Measurements from ENCODE around the gene VDAC1. TPM values are rescaled to one million over a fixed set of nuclear protein-coding genes. Genes with fewer than 3 reads are reported as not detected.

Gene VDAC1, protein sequence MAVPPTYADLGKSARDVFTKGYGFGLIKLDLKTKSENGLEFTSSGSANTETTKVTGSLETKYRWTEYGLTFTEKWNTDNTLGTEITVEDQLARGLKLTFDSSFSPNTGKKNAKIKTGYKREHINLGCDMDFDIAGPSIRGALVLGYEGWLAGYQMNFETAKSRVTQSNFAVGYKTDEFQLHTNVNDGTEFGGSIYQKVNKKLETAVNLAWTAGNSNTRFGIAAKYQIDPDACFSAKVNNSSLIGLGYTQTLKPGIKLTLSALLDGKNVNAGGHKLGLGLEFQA
- total RNA-seq (2012; rRNA removed): 462 and 516 TPM in 2 replicates

DNA sequence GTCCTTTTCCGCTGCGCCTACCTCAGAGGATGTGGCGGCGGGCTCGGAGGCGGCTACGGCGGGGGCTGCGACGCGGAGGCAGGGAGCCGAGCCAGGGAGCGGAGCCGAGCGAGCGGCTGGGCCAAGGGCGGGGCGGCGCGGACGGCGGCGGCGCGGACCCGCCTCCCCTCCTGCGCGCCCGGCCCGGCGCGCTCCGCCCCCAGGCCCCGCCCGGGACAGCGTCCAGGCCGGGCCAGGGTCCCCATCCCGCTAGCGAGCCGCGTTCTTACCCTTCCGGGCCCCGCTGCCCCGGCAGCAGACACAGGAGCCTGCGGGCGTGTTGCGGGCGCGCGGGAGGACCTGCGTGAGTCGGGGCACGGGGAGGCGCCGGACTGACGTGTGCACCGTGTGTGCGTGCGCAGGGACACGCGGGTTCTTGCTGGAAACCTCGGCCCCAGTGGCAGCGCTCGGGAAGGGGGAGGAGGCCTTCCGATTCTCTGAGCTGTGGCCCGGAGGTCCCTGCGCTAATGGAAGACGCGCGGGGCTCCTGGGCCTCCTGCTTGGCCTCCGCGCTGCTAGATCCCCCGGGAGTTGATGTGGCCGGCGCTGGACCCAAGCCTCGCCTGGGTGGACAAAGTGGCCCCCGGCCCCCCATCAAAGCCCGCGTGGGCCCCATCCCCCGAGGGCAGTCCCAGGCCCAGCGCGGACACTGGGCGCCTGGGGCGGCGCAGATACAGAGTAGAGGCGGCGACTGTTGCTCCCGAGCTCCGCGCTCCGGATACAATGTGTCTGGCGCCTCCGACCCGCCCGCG is at the start of gene VDAC1:
TSS of gene VDAC1 (minus strand) at position 350 of the 791 bp plus-strand sequence. CDS start 11,963 bp downstream, outside the sequence.
- Histone ChIP-seq H3K4me3 (ENCODE audit: low read length) (peak within 1 kb of the TSS; percentile 78), H3K27me3 (ENCODE audit: control insufficient read depth, insufficient read depth, low read length) (no peaks in the 10 kb centered on the region), H3K9me3 (replicated peaks; ENCODE audit: low read length) (no peaks in the 10 kb centered on the region), H3K4me1 (ENCODE audit: control insufficient read depth, insufficient read depth, low read length) (peaks cover 31% of the 10 kb centered on the region), H3K36me3 (ENCODE audit: insufficient read depth, low read length) (peaks cover 14% of the 10 kb centered on the region), H3K9ac (ENCODE audit: low read depth, low read length) (peak within 1 kb of the TSS; percentile 99), H3K4me2 (ENCODE audit: low read length) (peak within 1 kb of the TSS; percentile 86)

DNA sequence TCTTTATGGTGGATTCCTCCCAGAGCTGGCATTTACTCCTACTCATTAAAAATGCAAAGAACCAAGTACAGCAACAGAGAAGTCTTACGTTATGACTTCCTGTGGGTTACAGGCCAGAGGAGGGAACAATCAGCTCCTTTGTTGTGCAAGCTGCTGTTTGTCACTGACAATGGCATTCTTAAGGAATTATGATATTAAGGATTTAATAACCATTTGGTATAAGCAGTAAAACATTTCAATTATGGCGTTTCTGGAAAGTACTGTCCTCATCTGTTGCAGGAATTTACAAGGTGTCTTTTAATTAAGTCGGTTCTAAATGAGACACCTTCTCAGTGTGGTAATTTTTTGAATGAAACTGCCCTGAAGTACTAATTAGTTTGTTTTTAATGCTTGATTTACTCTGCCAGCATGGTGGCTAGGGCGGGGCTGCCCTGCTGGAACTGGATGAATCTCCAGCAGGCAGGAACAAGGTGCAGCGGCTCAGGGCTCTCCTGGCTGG is 49.1 kb upstream of the VDAC1 start:
- Histone ChIP-seq H3K4me1 (ENCODE audit: control insufficient read depth, insufficient read depth, low read length) (peaks cover 6% of the 10 kb centered on the region), H3K9ac (ENCODE audit: low read depth, low read length) (no peak overlapping the region), H3K9me3 (replicated peaks; ENCODE audit: low read length) (no peaks in the 10 kb centered on the region), H3K4me3 (ENCODE audit: low read length) (no peak overlapping the region), H3K4me2 (ENCODE audit: low read length) (no peak overlapping the region), H3K36me3 (ENCODE audit: insufficient read depth, low read length) (no peaks in the 10 kb centered on the region), H3K27me3 (ENCODE audit: control insufficient read depth, insufficient read depth, low read length) (no peaks in the 10 kb centered on the region)

DNA sequence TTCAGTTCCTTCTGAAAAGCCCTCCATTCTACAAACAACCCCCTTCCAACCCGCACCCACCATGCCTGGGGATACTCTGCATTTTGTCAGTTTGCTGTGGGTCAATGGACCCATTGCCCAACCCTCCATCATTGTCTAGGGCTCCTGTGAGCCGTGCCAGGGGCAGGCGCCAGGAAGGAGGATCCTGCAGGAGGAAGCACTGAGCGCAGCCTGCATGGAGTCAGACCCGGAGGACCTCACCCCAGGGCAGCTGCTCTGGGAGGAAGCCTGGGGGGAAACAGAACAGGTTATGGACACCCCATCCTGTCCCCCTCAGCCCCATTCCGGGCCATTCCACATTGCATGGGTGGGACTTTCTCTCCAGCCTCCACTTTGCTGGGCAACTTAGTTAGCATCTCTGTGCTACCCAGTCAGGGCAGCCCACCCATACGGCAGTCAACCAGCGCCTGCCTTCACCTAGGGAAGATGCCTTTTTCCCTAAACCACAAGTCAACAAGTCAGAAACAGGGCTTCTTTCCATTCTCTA is 48.6 kb upstream of the VDAC1 start:
- no peaks in the 10 kb centered on the region for H3K9me3 ChIP-seq (replicated peaks; ENCODE audit: low read length)
- H3K4me3 ChIP-seq (ENCODE audit: low read length): no peak overlapping the region
- no peaks in the 10 kb centered on the region for H3K36me3 ChIP-seq (ENCODE audit: insufficient read depth, low read length)
- H3K27me3 ChIP-seq (ENCODE audit: control insufficient read depth, insufficient read depth, low read length): no peaks in the 10 kb centered on the region
- H3K4me2 ChIP-seq (ENCODE audit: low read length): no peak overlapping the region
- H3K4me1 ChIP-seq (ENCODE audit: control insufficient read depth, insufficient read depth, low read length): peaks cover under 1% of the 10 kb centered on the region
- no peak overlapping the region for H3K9ac ChIP-seq (ENCODE audit: low read depth, low read length)

DNA sequence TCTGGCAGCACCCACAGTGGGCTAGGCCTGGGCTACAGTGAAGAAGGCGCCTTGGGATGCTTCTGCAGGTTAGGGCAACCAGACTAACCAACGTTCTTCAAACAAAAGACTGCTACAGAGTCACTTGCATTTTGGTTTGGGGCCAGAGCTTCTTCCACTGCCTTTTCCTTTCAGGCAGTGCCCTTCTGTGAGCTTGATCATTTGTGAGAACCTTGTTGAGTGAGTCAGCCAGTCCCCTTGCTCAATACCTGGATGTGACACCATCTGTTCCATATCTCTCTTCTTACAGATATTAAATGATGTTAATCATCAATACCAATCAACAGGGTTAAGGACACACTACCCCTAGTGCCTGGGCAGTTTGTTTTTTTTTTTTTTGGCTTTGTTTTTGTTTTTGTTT is 46.5 kb upstream of the VDAC1 start:
- Histone ChIP-seq H3K4me2 (ENCODE audit: low read length) (no peak overlapping the region), H3K36me3 (ENCODE audit: insufficient read depth, low read length) (no peaks in the 10 kb centered on the region), H3K9me3 (replicated peaks; ENCODE audit: low read length) (no peaks in the 10 kb centered on the region), H3K27me3 (ENCODE audit: control insufficient read depth, insufficient read depth, low read length) (peaks cover 7% of the 10 kb centered on the region), H3K9ac (ENCODE audit: low read depth, low read length) (no peak overlapping the region), H3K4me3 (ENCODE audit: low read length) (no peak overlapping the region), H3K4me1 (ENCODE audit: control insufficient read depth, insufficient read depth, low read length) (no peaks in the 10 kb centered on the region)

DNA sequence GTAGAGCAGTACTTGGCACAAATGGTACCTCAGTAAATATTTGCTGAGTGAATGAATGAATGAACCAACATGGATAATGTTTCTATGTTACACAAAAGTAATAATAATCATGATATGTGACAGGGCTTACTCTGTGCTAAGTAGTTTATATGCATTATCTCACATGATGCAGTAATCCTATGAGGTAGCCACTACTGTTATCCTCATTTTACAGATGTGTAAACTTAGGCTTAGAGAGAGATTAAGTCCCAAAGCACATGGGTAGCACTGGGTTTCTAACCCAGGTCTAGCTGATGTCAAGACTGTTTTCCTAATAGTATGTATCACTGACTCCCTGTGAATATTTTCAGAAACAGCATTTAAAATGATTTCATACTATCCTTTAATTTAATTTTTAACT is 44.1 kb upstream of the VDAC1 start:
- H3K4me3 ChIP-seq (ENCODE audit: low read length): no peak overlapping the region
- no peak overlapping the region for H3K4me2 ChIP-seq (ENCODE audit: low read length)
- no peaks in the 10 kb centered on the region for H3K36me3 ChIP-seq (ENCODE audit: insufficient read depth, low read length)
- H3K4me1 ChIP-seq (ENCODE audit: control insufficient read depth, insufficient read depth, low read length): no peaks in the 10 kb centered on the region
- no peak overlapping the region for H3K9ac ChIP-seq (ENCODE audit: low read depth, low read length)
- H3K27me3 ChIP-seq (ENCODE audit: control insufficient read depth, insufficient read depth, low read length): peaks cover 12% of the 10 kb centered on the region
- no peaks in the 10 kb centered on the region for H3K9me3 ChIP-seq (replicated peaks; ENCODE audit: low read length)

DNA sequence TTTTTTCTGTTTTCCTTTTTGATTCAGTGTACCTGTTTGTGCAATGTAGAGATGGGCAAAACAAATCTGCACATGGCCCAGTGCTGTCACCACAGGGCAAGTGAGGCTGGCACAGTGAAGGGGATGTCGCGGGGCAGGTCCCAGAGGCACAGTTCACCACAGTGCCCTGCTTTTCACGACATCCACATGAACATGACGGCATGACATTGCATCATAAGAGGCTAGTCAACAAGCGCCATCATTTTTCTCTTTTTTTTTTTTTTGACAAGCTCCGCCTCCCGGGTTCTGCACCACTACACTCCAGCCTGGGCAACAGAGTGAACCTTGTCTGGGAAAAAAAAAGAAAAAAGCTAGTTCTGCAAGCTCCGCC is 42.9 kb upstream of the VDAC1 start:
- H3K4me1 ChIP-seq (ENCODE audit: control insufficient read depth, insufficient read depth, low read length): no peaks in the 10 kb centered on the region
- no peak overlapping the region for H3K4me2 ChIP-seq (ENCODE audit: low read length)
- H3K9ac ChIP-seq (ENCODE audit: low read depth, low read length): no peak overlapping the region
- no peak overlapping the region for H3K4me3 ChIP-seq (ENCODE audit: low read length)
- H3K27me3 ChIP-seq (ENCODE audit: control insufficient read depth, insufficient read depth, low read length): peaks cover 12% of the 10 kb centered on the region
- no peaks in the 10 kb centered on the region for H3K36me3 ChIP-seq (ENCODE audit: insufficient read depth, low read length)
- no peaks in the 10 kb centered on the region for H3K9me3 ChIP-seq (replicated peaks; ENCODE audit: low read length)

DNA sequence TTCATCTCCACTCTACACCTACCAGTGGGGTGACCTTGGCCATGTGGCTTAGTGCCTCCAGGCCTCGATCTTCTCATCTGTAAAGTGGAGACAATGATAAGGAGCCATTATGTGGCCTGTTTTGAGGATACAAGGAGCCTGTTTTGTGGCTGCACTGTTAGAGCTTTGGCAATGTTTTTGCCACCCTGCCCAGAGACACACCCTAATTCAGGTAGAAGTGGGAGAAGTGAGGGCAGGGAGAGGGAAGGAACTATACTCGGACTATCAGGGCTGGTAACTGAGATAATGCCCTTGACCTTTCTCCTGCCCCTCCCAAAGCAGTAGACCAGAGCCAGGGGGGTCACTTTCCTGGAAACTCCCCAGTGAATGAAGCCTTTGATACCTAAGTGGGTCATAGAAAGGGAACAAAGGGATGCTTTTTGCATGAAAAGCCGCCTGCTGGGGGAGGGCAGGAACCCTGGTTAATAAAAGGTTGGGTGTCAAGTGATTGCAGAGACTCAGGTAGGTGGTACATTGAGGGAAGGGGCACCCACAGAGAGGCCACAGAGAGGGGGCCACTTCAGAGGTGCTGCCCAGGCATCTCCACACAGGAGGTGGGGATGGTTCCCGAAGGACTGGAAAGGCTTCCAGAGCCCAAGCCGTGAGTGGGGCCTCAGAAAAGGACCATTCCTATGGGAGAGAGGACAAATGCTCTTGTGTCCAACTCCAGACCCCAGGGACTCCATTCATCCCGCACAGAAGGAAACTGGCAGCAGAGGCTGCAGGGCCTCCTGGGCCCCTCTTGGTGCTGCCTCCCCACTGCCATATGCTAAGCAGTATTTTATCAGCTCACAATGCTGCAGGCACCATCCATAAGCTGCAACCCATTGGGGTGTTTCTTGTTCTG is 42.3 kb upstream of the VDAC1 start:
- Histone ChIP-seq H3K4me1 (ENCODE audit: control insufficient read depth, insufficient read depth, low read length) (no peaks in the 10 kb centered on the region), H3K9me3 (replicated peaks; ENCODE audit: low read length) (no peaks in the 10 kb centered on the region), H3K9ac (ENCODE audit: low read depth, low read length) (no peak overlapping the region), H3K27me3 (ENCODE audit: control insufficient read depth, insufficient read depth, low read length) (peaks cover 12% of the 10 kb centered on the region), H3K4me2 (ENCODE audit: low read length) (no peak overlapping the region), H3K4me3 (ENCODE audit: low read length) (no peak overlapping the region), H3K36me3 (ENCODE audit: insufficient read depth, low read length) (no peaks in the 10 kb centered on the region)

DNA sequence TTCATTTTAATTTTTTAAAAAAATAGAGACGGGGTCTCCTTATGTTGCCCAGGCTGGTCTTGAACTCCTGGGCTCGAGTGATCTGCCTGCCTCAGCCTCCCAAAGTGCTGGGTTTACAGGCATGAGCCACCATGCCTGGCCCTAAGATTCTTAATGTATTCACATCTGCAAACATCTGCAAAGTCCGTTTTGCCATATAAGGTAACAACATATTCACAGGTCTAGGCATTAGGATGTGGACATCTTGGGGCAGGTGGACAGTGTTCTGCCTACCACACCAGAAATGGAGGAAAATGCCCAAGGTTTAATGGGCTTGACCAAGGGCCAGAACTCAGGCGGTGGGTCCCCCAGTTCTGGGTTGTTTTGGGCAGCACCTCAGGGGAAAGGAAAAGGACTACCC is 41.6 kb upstream of the VDAC1 start:
- Histone ChIP-seq H3K9me3 (replicated peaks; ENCODE audit: low read length) (no peaks in the 10 kb centered on the region), H3K27me3 (ENCODE audit: control insufficient read depth, insufficient read depth, low read length) (peaks cover 12% of the 10 kb centered on the region), H3K9ac (ENCODE audit: low read depth, low read length) (no peak overlapping the region), H3K4me3 (ENCODE audit: low read length) (no peak overlapping the region), H3K4me2 (ENCODE audit: low read length) (no peak overlapping the region), H3K36me3 (ENCODE audit: insufficient read depth, low read length) (no peaks in the 10 kb centered on the region), H3K4me1 (ENCODE audit: control insufficient read depth, insufficient read depth, low read length) (no peaks in the 10 kb centered on the region)

DNA sequence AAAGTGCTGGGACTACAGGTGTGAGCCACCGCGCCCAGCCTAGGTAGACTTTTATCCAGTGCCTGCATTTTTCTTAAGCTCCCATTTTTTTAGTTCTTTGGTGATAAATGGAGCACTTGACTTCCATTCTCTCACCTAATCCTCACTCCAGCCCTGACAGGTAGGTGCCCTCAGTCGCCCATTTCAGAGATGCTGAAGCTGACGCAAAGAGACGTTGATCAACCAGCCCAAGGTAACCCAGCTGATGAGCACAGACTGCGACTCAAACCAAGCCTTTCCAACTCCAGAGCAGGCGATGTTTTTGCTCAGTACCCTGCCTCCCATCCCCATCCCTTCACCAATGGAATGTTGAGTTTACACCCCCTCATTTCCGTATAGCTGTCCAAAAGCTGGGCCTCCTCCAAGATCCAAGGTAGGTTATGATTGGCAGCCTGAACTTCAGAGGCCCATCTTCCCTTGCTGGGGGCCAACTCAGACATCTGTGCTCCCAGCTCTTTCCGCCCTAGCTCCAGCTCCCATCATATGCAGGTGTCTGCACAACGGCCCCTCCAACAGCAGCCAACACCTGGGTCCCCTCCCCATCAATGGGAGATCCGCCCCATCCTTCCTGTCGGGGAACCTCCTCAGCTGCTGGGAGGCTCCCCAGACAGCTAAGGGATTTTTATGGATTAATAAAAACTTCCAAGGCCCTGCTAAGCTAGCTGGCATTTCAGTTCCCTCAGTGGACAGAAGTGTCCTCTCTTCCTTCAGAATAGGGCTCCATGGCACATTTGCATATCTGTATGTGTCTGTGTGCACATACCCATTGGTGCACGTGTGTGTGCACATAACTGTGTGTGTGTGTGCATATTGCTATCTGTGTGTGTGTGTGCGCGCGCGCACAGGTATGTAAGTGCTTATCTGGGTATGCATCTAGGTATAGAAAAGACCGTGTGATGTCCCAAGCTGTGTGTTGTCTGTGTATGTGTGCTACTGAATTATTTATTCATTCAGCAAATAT is 39.3 kb upstream of the VDAC1 start:
- H3K9ac ChIP-seq (ENCODE audit: low read depth, low read length): no peak overlapping the region
- H3K4me2 ChIP-seq (ENCODE audit: low read length): no peak overlapping the region
- H3K36me3 ChIP-seq (ENCODE audit: insufficient read depth, low read length): no peaks in the 10 kb centered on the region
- no peaks in the 10 kb centered on the region for H3K4me1 ChIP-seq (ENCODE audit: control insufficient read depth, insufficient read depth, low read length)
- no peak overlapping the region for H3K4me3 ChIP-seq (ENCODE audit: low read length)
- H3K9me3 ChIP-seq (replicated peaks; ENCODE audit: low read length): no peaks in the 10 kb centered on the region
- H3K27me3 ChIP-seq (ENCODE audit: control insufficient read depth, insufficient read depth, low read length): peaks cover 12% of the 10 kb centered on the region

DNA sequence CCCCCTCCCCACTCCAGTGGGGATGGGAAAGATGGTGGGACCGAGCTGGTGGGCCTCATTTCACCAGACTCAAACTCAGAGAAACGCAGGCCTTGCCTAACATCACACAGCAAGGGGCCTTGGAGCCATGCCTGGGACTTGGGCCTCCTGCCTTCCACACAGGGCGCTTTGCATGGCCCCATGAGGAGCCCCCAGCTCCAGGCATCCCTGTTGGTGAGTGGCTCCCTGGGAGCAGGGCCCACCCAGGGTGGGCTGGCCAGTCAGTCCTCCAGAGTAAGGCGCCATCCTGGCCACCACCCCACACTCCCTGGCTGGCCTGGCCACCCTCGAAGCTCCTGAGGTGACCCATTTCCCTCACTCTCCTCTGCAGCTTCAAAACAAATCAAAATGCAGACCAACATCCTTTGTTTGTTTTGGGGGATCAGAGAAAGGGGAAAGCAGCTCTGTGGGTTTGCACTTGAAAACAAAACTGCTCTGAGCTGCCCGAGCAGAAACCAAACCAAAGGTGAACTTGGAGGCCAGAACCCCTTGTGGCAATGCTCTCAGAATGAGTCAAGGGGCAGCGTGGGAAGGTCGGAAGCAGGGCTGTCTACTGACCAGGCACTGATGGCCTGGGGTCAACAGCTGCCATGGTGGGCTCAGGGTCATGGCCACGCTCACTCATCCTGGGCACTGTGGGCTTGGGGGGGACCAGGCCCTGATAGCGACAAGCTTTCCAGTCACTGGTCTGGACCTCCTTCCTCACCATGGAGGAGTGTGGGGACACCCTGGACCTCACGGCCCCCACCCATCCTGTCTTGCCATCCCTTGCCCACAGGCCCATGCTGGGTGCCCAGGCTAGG is 37.0 kb upstream of the VDAC1 start:
- Histone ChIP-seq H3K9ac (ENCODE audit: low read depth, low read length) (no peak overlapping the region), H3K4me1 (ENCODE audit: control insufficient read depth, insufficient read depth, low read length) (no peaks in the 10 kb centered on the region), H3K4me3 (ENCODE audit: low read length) (no peak overlapping the region), H3K4me2 (ENCODE audit: low read length) (no peak overlapping the region), H3K36me3 (ENCODE audit: insufficient read depth, low read length) (no peaks in the 10 kb centered on the region), H3K9me3 (replicated peaks; ENCODE audit: low read length) (no peaks in the 10 kb centered on the region), H3K27me3 (ENCODE audit: control insufficient read depth, insufficient read depth, low read length) (peaks cover 25% of the 10 kb centered on the region)

All from skeletal muscle satellite cell (primary cell).